HFFc6 (cell line): Measurements from ENCODE around the gene MUSK. TPM values are rescaled to one million over a fixed set of nuclear protein-coding genes. Genes with fewer than 3 reads are reported as not detected.

Experiments
- DNase-seq: peaks from one replicate; pipeline ENCODE4 v3.0.0-alpha.2; 2018
- H3K27ac Mint-ChIP-seq: 2 replicates; pipeline ENCODE4 v1.8.0; 2020; ENCODE audit warnings: mild to moderate bottlenecking, mixed read lengths
- H3K27me3 Mint-ChIP-seq: 2 replicates; pipeline ENCODE4 v1.8.0; 2021; ENCODE audit warnings: mild to moderate bottlenecking, moderate library complexity, mixed read lengths; ENCODE audit not compliant: insufficient read depth
- H3K36me3 Mint-ChIP-seq: 2 replicates; pipeline ENCODE4 v1.8.0; 2021; ENCODE audit warnings: low read depth, mixed read lengths
- H3K4me1 Mint-ChIP-seq: 2 replicates; pipeline ENCODE4 v1.8.0; 2020; ENCODE audit warnings: low read depth, mixed read lengths
- H3K4me3 Mint-ChIP-seq: 2 replicates; pipeline ENCODE4 v1.8.0; 2020; ENCODE audit warnings: mild to moderate bottlenecking, moderate library complexity, mixed read lengths
- H3K9me3 Mint-ChIP-seq: 2 replicates; pipeline ENCODE4 v1.8.0; 2020; ENCODE audit warnings: mild to moderate bottlenecking, mixed read lengths
- total RNA-seq, 6 experiments: library from RNA; stranded (reverse); fragmentation: NEBNext Ultra II Directional; extraction: Animal tissue kit (Norgen Biotek cat#: 25700); gene quantifications; 2 replicates in 1 of 6; 3 replicates in 5 of 6; pipeline ENCODE4 v1.2.3, GENCODE V29; 2021
- TF ChIP-seq, protein P1 (sequence below): fragments of 200-600 bp; sonication (generic); IDR thresholded peaks from 2 replicates; pipeline ENCODE4 v1.5.0; 2021; ENCODE audit warnings: antibody characterized with exemption, mild to moderate bottlenecking

The MUSK gene
- total RNA-seq, 6 experiments from 2014 or later: 0.11 to 0.23 (median 0.14) TPM; not detected in 2

GRCh38 chr9:110765926-110766325, 97.3 kb downstream of the MUSK start:
- H3K27ac Mint-ChIP-seq: no peak overlapping the region
- TF ChIP-seq, protein P1, sequence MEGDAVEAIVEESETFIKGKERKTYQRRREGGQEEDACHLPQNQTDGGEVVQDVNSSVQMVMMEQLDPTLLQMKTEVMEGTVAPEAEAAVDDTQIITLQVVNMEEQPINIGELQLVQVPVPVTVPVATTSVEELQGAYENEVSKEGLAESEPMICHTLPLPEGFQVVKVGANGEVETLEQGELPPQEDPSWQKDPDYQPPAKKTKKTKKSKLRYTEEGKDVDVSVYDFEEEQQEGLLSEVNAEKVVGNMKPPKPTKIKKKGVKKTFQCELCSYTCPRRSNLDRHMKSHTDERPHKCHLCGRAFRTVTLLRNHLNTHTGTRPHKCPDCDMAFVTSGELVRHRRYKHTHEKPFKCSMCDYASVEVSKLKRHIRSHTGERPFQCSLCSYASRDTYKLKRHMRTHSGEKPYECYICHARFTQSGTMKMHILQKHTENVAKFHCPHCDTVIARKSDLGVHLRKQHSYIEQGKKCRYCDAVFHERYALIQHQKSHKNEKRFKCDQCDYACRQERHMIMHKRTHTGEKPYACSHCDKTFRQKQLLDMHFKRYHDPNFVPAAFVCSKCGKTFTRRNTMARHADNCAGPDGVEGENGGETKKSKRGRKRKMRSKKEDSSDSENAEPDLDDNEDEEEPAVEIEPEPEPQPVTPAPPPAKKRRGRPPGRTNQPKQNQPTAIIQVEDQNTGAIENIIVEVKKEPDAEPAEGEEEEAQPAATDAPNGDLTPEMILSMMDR: no peak
- no peak for DNase-seq
- no peak overlapping the region for H3K4me3 Mint-ChIP-seq
- H3K36me3 Mint-ChIP-seq: peaks cover 15% of the 10 kb centered on the region
- H3K4me1 Mint-ChIP-seq: peaks cover 58% of the 10 kb centered on the region
- H3K9me3 Mint-ChIP-seq: no peaks in the 10 kb centered on the region
- no peaks in the 10 kb centered on the region; the same call in 1 of the 2 replicates for H3K27me3 Mint-ChIP-seq

- peak overlapping the region; percentile 63 for H3K27ac Mint-ChIP-seq
- DNase-seq: no peak
- peaks cover 9% of the 10 kb centered on the region for H3K36me3 Mint-ChIP-seq
- TF ChIP-seq, protein P1: no peak
- no peaks in the 10 kb centered on the region; the same call in 1 of the 2 replicates for H3K27me3 Mint-ChIP-seq
- no peaks in the 10 kb centered on the region for H3K9me3 Mint-ChIP-seq
- H3K4me3 Mint-ChIP-seq: peak overlapping the region; percentile 64
- peaks cover 49% of the 10 kb centered on the region for H3K4me1 Mint-ChIP-seq
These were observed 99.0 kb downstream of the MUSK start for GRCh38 chr9:110767559-110768063.

DNA sequence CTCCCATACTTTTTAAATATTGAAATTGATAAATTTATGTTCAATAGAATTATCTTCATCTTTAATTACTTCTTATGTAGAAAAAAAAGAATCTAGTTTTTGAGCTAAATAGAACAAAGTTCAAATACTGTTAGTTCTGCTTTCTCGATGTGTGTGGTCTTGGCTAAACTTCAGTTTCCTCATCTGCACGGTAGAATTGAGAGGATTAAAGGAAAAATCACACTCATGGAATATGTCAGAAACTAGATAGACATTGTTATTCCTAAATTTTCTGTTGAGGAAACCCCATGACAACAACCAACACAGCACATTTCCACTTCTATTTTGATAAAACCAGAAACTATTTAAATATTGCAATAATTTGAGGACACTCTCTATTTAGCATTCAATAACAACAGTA, 100.3 kb downstream of the MUSK start:
- Mint-ChIP-seq H3K4me3 (peak overlapping the region; percentile 3; the same call in 1 of the 2 replicates), H3K9me3 (no peaks in the 10 kb centered on the region), H3K27ac (peak overlapping the region; percentile 46; the same call in 1 of the 2 replicates), H3K4me1 (peaks cover 38% of the 10 kb centered on the region), H3K27me3 (no peaks in the 10 kb centered on the region; the same call in 1 of the 2 replicates), H3K36me3 (peaks cover 9% of the 10 kb centered on the region)
- TF ChIP-seq, protein P1: no peak
- DNase-seq: no peak

GRCh38 chr9:110769667-110770066, 101.1 kb downstream of the MUSK start:
- TF ChIP-seq, protein P1: no peak
- H3K27me3 Mint-ChIP-seq: no peaks in the 10 kb centered on the region; the same call in 1 of the 2 replicates
- peaks cover 9% of the 10 kb centered on the region for H3K36me3 Mint-ChIP-seq
- DNase-seq: peak; percentile 47
- peak overlapping the region; percentile 46; the same call in 1 of the 2 replicates for H3K27ac Mint-ChIP-seq
- no peak overlapping the region; the same call in 1 of the 2 replicates for H3K4me3 Mint-ChIP-seq
- H3K4me1 Mint-ChIP-seq: peaks cover 32% of the 10 kb centered on the region
- no peaks in the 10 kb centered on the region for H3K9me3 Mint-ChIP-seq

GRCh38 chr9:110775724-110776123, 107.1 kb downstream of the MUSK start:
- no peaks in the 10 kb centered on the region for H3K9me3 Mint-ChIP-seq
- H3K4me1 Mint-ChIP-seq: peaks cover 34% of the 10 kb centered on the region
- no peak overlapping the region for H3K4me3 Mint-ChIP-seq
- no peaks in the 10 kb centered on the region for H3K36me3 Mint-ChIP-seq
- DNase-seq: no peak
- TF ChIP-seq, protein P1: no peak
- no peaks in the 10 kb centered on the region; the same call in none of the 2 replicates for H3K27me3 Mint-ChIP-seq
- H3K27ac Mint-ChIP-seq: no peak overlapping the region
